Liver (tissue), 3 donors: Measurements from ENCODE around the gene CYP24A1.

Experiments
- EGR1 ChIP-seq, 2 donors: IDR thresholded peaks; 2 replicates each; pipeline ENCODE4 v1.6.1; 2016 to 2018; ENCODE audit warnings: antibody characterized with exemption in 2 of 2, low read depth in 2 of 2
- SP1 ChIP-seq: IDR thresholded peaks from 2 replicates; pipeline ENCODE4 v1.6.1; 2018; ENCODE audit warnings: antibody characterized with exemption, mild to moderate bottlenecking
- YY1 ChIP-seq: IDR thresholded peaks from 2 replicates; pipeline ENCODE4 v1.6.1; 2016; ENCODE audit warnings: antibody characterized with exemption, mild to moderate bottlenecking
- TF ChIP-seq, protein P1 (sequence below): fragments of 150-350 bp; IDR thresholded peaks from 2 replicates; pipeline ENCODE4 v1.5.1; 2017; ENCODE audit warnings: improper control_type of control experiment, low read depth, low read length; ENCODE audit not compliant: missing input control
- TF ChIP-seq, protein P2 (sequence below): IDR thresholded peaks from 2 replicates; pipeline ENCODE4 v1.6.1; 2016; ENCODE audit warnings: antibody characterized with exemption, mild to moderate bottlenecking
- donor health status: healthy.
- donor health status: healthy.

DNA sequence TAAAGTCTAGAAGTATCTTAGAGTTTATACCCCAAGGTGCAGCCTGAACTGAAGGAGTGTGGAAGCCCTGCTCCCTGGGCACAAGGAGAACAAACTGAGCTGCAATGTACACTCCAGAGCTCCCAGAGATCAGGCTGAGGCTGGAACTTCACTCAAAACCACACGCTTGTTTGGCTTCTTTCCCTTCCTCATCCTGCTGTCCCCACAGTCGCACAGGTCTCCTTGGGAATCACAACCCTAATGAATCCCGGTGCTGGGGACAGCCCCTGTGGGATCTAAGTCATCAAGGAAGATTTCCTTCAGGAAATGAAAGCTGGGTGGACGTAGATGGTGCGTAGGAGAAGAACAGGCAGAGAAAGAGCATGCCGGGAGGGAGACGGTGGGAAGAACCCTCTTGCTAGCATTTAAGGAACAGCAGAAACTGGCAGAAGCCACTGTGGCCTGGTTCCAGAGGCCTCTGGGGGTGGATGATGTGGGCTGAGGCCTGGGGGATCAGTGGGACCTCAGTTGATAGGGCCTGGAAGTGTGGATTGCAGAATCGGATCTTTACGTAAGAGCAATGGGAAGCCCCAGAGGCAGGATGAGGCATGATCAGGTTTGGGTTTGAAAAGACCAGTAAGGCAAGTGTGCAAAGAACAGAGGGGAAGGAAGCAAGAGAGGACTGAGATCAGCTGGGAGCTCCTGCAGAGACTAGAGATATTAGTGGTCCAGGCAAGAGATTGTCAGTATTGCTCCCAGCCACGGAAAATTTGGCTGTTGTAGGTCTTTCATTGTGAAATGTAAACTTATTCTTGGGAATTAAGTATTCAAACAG, 21.4 kb downstream of the CYP24A1 start:
- TF ChIP-seq EGR1 (IDR thresholded peaks at IDR 0.05; ENCODE audit: low read depth in 2 of 2) (no peak), SP1 (peak; percentile 42), YY1 (no peak)
- TF ChIP-seq, protein P1, sequence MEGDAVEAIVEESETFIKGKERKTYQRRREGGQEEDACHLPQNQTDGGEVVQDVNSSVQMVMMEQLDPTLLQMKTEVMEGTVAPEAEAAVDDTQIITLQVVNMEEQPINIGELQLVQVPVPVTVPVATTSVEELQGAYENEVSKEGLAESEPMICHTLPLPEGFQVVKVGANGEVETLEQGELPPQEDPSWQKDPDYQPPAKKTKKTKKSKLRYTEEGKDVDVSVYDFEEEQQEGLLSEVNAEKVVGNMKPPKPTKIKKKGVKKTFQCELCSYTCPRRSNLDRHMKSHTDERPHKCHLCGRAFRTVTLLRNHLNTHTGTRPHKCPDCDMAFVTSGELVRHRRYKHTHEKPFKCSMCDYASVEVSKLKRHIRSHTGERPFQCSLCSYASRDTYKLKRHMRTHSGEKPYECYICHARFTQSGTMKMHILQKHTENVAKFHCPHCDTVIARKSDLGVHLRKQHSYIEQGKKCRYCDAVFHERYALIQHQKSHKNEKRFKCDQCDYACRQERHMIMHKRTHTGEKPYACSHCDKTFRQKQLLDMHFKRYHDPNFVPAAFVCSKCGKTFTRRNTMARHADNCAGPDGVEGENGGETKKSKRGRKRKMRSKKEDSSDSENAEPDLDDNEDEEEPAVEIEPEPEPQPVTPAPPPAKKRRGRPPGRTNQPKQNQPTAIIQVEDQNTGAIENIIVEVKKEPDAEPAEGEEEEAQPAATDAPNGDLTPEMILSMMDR, result no peak
- TF ChIP-seq, protein P2, sequence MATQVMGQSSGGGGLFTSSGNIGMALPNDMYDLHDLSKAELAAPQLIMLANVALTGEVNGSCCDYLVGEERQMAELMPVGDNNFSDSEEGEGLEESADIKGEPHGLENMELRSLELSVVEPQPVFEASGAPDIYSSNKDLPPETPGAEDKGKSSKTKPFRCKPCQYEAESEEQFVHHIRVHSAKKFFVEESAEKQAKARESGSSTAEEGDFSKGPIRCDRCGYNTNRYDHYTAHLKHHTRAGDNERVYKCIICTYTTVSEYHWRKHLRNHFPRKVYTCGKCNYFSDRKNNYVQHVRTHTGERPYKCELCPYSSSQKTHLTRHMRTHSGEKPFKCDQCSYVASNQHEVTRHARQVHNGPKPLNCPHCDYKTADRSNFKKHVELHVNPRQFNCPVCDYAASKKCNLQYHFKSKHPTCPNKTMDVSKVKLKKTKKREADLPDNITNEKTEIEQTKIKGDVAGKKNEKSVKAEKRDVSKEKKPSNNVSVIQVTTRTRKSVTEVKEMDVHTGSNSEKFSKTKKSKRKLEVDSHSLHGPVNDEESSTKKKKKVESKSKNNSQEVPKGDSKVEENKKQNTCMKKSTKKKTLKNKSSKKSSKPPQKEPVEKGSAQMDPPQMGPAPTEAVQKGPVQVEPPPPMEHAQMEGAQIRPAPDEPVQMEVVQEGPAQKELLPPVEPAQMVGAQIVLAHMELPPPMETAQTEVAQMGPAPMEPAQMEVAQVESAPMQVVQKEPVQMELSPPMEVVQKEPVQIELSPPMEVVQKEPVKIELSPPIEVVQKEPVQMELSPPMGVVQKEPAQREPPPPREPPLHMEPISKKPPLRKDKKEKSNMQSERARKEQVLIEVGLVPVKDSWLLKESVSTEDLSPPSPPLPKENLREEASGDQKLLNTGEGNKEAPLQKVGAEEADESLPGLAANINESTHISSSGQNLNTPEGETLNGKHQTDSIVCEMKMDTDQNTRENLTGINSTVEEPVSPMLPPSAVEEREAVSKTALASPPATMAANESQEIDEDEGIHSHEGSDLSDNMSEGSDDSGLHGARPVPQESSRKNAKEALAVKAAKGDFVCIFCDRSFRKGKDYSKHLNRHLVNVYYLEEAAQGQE, result no peak
